H9 (cell line): ENCODE measurements around the gene WFS1. TPM values are rescaled to one million over a fixed set of nuclear protein-coding genes. Genes with fewer than 3 reads are reported as not detected.

Experiments used
- DNase-seq: peaks from one replicate; pipeline ENCODE4 v3.0.0-alpha.2; 2017
- H2AFZ ChIP-seq: one replicate; pipeline ENCODE4 v1.6.1; 2013; ENCODE audit warnings: mild to moderate bottlenecking, low read length, control low read depth, moderate library complexity
- H2AK5ac ChIP-seq: 2 replicates; pipeline ENCODE4 v1.6.1; 2013; ENCODE audit warnings: low read length, control low read depth, mixed read lengths; ENCODE audit not compliant: insufficient read length
- H2BK120ac ChIP-seq: one replicate; pipeline ENCODE4 v1.6.1; 2013; ENCODE audit warnings: low read depth, mild to moderate bottlenecking, low read length, control low read depth, inconsistent platforms; ENCODE audit not compliant: poor library complexity, severe bottlenecking
- H2BK12ac ChIP-seq: 2 replicates; pipeline ENCODE4 v1.6.1; 2013; ENCODE audit warnings: low read length, control low read depth, mixed read lengths, low read depth; ENCODE audit not compliant: insufficient read length
- H2BK15ac ChIP-seq: 2 replicates; pipeline ENCODE4 v1.6.1; 2013; ENCODE audit warnings: low read depth, low read length, control low read depth
- H2BK20ac ChIP-seq: one replicate; pipeline ENCODE4 v1.6.1; 2013; ENCODE audit warnings: low read depth, mild to moderate bottlenecking, low read length, control low read depth, inconsistent platforms; ENCODE audit not compliant: poor library complexity, severe bottlenecking
- H2BK5ac ChIP-seq: 2 replicates; pipeline ENCODE4 v1.6.1; 2013; ENCODE audit warnings: low read length, control low read depth, mixed read lengths; ENCODE audit not compliant: insufficient read length
- H3K14ac ChIP-seq: 2 replicates; pipeline ENCODE4 v1.6.1; 2013; ENCODE audit warnings: low read length, control low read depth; ENCODE audit not compliant: insufficient read depth
- H3K18ac ChIP-seq: 2 replicates; pipeline ENCODE4 v1.6.1; 2013; ENCODE audit warnings: low read depth, mild to moderate bottlenecking, mixed read lengths, low read length, control low read depth; ENCODE audit not compliant: insufficient read length
- H3K23ac ChIP-seq: 2 replicates; pipeline ENCODE4 v1.6.1; 2013; ENCODE audit warnings: low read length, control low read depth, mixed read lengths, low read depth; ENCODE audit not compliant: insufficient read length
- H3K23me2 ChIP-seq: 2 replicates; pipeline ENCODE4 v1.6.1; 2013; ENCODE audit warnings: low read depth, mild to moderate bottlenecking, mixed read lengths, low read length, control low read depth; ENCODE audit not compliant: insufficient read length, poor library complexity, severe bottlenecking
- H3K27ac ChIP-seq: 2 replicates; pipeline ENCODE4 v1.5.1; 2013; ENCODE audit warnings: low read length, control low read depth, mixed read lengths, low read depth; ENCODE audit not compliant: insufficient read length
- H3K27me3 ChIP-seq: 2 replicates; pipeline ENCODE4 v1.6.1; 2013; ENCODE audit warnings: low read length, control low read depth, inconsistent platforms; ENCODE audit not compliant: insufficient read depth
- H3K4ac ChIP-seq: 2 replicates; pipeline ENCODE4 v1.6.1; 2013; ENCODE audit warnings: low read depth, mild to moderate bottlenecking, control low read depth, inconsistent platforms, low read length, moderate library complexity
- H3K4me1 ChIP-seq: 2 replicates; pipeline ENCODE4 v1.6.1; 2013; ENCODE audit warnings: low read length, control low read depth, inconsistent platforms; ENCODE audit not compliant: insufficient read depth
- H3K4me2 ChIP-seq: 2 replicates; pipeline ENCODE4 v1.6.1; 2013; ENCODE audit warnings: low read length, control low read depth, mixed read lengths; ENCODE audit not compliant: insufficient read length, insufficient read depth
- H3K56ac ChIP-seq: 2 replicates; pipeline ENCODE4 v1.6.1; 2013; ENCODE audit warnings: low read depth, mild to moderate bottlenecking, mixed read lengths, low read length, control low read depth; ENCODE audit not compliant: insufficient read length
- H3K79me1 ChIP-seq: 2 replicates; pipeline ENCODE4 v1.6.1; 2013; ENCODE audit warnings: low read depth, mild to moderate bottlenecking, moderate library complexity, low read length, control low read depth, inconsistent platforms; ENCODE audit not compliant: insufficient read depth, poor library complexity, severe bottlenecking
- H3K79me2 ChIP-seq: 2 replicates; pipeline ENCODE4 v1.6.1; 2013; ENCODE audit warnings: low read length, control low read depth, inconsistent platforms; ENCODE audit not compliant: insufficient read depth
- H3K9ac ChIP-seq: 2 replicates; pipeline ENCODE4 v1.6.1; 2013; ENCODE audit warnings: low read length, control low read depth, mixed read lengths; ENCODE audit not compliant: insufficient read length; ENCODE audit errors: extremely low read depth
- H3K9me3 ChIP-seq: one replicate; pipeline ENCODE4 v1.6.1; 2013; ENCODE audit warnings: low read depth, low read length, inconsistent platforms; ENCODE audit not compliant: control insufficient read depth
- H3T11ph ChIP-seq: one replicate; pipeline ENCODE4 v1.6.1; 2013; ENCODE audit warnings: mild to moderate bottlenecking, low read length, control low read depth, inconsistent platforms
- H4K20me1 ChIP-seq: one replicate; pipeline ENCODE4 v1.6.1; 2013; ENCODE audit not compliant: control insufficient read depth, insufficient read length, insufficient read depth
- H4K5ac ChIP-seq: 2 replicates; pipeline ENCODE4 v1.6.1; 2013; ENCODE audit warnings: low read depth, mild to moderate bottlenecking, mixed read lengths, low read length, control low read depth; ENCODE audit not compliant: insufficient read length
- H4K8ac ChIP-seq: replicated peaks from 2 replicates; pipeline ENCODE4 v1.6.1; 2013; ENCODE audit warnings: low read length, control low read depth, mixed read lengths, low read depth; ENCODE audit not compliant: insufficient read length
- H4K91ac ChIP-seq: 2 replicates; pipeline ENCODE4 v1.6.1; 2013; ENCODE audit warnings: low read depth, mild to moderate bottlenecking, moderate library complexity, mixed read lengths, low read length, control low read depth; ENCODE audit not compliant: insufficient read length
- H3K27ac Mint-ChIP-seq, 3 experiments: 2 replicates in 2 of 3; 3 replicates in 1 of 3; pipeline ENCODE4 v1.8.0; 2020 to 2021; ENCODE audit warnings: mixed read lengths in 3 of 3, mild to moderate bottlenecking in 1 of 3, moderate library complexity in 1 of 3
- H3K27me3 Mint-ChIP-seq: 2 replicates; pipeline ENCODE4 v1.8.0; 2021; ENCODE audit warnings: low read depth, mild to moderate bottlenecking, moderate library complexity, mixed read lengths
- H3K36me3 Mint-ChIP-seq, 3 experiments: 2 replicates in 2 of 3; 3 replicates in 1 of 3; pipeline ENCODE4 v1.8.0; 2020 to 2021; ENCODE audit warnings: low read depth in 3 of 3, mixed read lengths in 3 of 3; ENCODE audit not compliant: insufficient read depth in 1 of 3
- H3K4me1 Mint-ChIP-seq, 2 experiments: 2 replicates each; pipeline ENCODE4 v1.8.0; 2020; ENCODE audit warnings: mixed read lengths in 2 of 2
- H3K4me3 Mint-ChIP-seq, 2 experiments: 2 replicates in 1 of 2; 3 replicates in 1 of 2; pipeline ENCODE4 v1.8.0; 2020 to 2021; ENCODE audit warnings: mild to moderate bottlenecking in 2 of 2, mixed read lengths in 2 of 2, moderate library complexity in 1 of 2
- H3K9me3 Mint-ChIP-seq, 2 experiments: 2 replicates in 1 of 2; 3 replicates in 1 of 2; pipeline ENCODE4 v1.8.0; 2020; ENCODE audit warnings: mild to moderate bottlenecking in 2 of 2, mixed read lengths in 2 of 2, moderate library complexity in 1 of 2
- CTCF ChIP-seq: fragments of 200-600 bp; sonication (generic); conservative IDR thresholded peaks from 3 replicates; pipeline ENCODE4 v1.8.0; 2021; ENCODE audit warnings: antibody characterized with exemption, mild to moderate bottlenecking
- WGBS: extraction: QIAGEN DNeasy Blood & Tissue Kit; methylation state at CpG from one replicate; pipeline ENCODE4 v1.1.7; 2013; ENCODE audit warnings: missing lambda C conversion rate, low lambda C conversion rate, mixed read lengths; ENCODE audit not compliant: insufficient read length; ENCODE audit errors: extremely low coverage; 5-methylcytosine and 5-hydroxymethylcytosine counted together
- total RNA-seq: library from RNA; stranded (reverse); gene quantifications from 2 replicates; pipeline ENCODE4 v1.2.1, GENCODE V29; 2021

WFS1 gene
- total RNA-seq, 1 experiment from 2014 or later: 18.9 TPM

DNA sequence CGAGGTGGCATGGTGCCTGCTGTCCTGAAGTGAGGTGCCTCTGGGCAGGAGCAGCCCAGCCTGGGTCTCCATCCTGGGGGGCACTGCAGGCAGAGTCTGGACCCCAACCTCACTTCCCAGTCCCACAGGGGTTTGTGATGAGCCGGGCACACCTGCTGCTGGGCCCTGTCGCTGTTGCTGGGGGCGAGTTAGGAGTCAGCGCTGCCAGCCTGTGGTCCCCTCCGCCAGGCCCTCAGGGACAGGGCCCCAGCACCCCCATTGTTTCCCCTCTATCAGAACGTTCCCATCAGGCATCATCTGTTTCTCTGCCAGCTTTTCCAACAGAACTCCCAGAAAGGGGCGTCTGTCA lies 23.4 kb downstream of the WFS1 start:
- H4K20me1 ChIP-seq: no peaks in the 10 kb centered on the region
- no peak overlapping the region for H2BK15ac ChIP-seq
- Mint-ChIP-seq H3K9me3 (no peaks in the 10 kb centered on the region; a peak in 1 of 5 replicates), H3K27me3 (no peaks in the 10 kb centered on the region; the same call in 1 of the 2 replicates), H3K4me3 (no peak overlapping the region), H3K4me1 (no peaks in the 10 kb centered on the region), H3K27ac (no peak overlapping the region; a peak in 1 of 7 replicates), H3K36me3 (peaks cover 14 to 40% (median 39%) of the 10 kb centered on the region in 3 experiments; a peak in 6 of 7 replicates)
- H3K4ac ChIP-seq: no peak overlapping the region
- no peak overlapping the region for H3K9ac ChIP-seq
- no peak overlapping the region for H4K8ac ChIP-seq
- H3K23ac ChIP-seq: no peak overlapping the region
- no peak overlapping the region for H2BK5ac ChIP-seq
- H3K9me3 ChIP-seq: no peaks in the 10 kb centered on the region
- WGBS: no CpG with 5 or more reads among the region's 8 CpGs
- no peaks in the 10 kb centered on the region for H3K79me2 ChIP-seq
- H4K91ac ChIP-seq: no peak overlapping the region
- no peak overlapping the region for H3K18ac ChIP-seq
- no peaks in the 10 kb centered on the region for H3K23me2 ChIP-seq
- H3K14ac ChIP-seq: no peak overlapping the region
- no peak overlapping the region for H4K5ac ChIP-seq
- no peak overlapping the region for H3K4me2 ChIP-seq
- no peak for DNase-seq
- H3K27ac ChIP-seq: no peak overlapping the region
- H2BK20ac ChIP-seq: no peak overlapping the region
- H3K4me1 ChIP-seq: no peaks in the 10 kb centered on the region
- no peaks in the 10 kb centered on the region for H3K79me1 ChIP-seq
- H2BK12ac ChIP-seq: no peak overlapping the region
- no peak overlapping the region for H3K56ac ChIP-seq
- H2BK120ac ChIP-seq: no peak overlapping the region
- no peaks in the 10 kb centered on the region for H3K27me3 ChIP-seq
- TF ChIP-seq CTCF: no peak
- H3T11ph ChIP-seq: no peak overlapping the region
- H2AK5ac ChIP-seq: no peak overlapping the region
- H2AFZ ChIP-seq: no peak overlapping the region
